Activated naive CD4-positive, alpha-beta T cell treated with anti-CD3 and anti-CD28 coated beads for 36 hours (primary cell): ENCODE results near the gene CFAP45. TPM values are rescaled to one million over a fixed set of nuclear protein-coding genes. Genes with fewer than 3 reads are reported as not detected.

ENCODE experiments used
- CTCF ChIA-PET: fragments of 350-600 bp; sonication (Branson Sonifier 250); formaldehyde crosslinking; loops from one replicate; lab custom pipeline; 2021; ENCODE audit warnings: antibody characterized with exemption; lab: Charles Lee
- DNase-seq: peaks from one replicate; pipeline ENCODE4 v3.0.0-alpha.2; 2020
- H3K27ac Mint-ChIP-seq: one replicate; pipeline ENCODE4 v1.8.0; 2021; ENCODE audit warnings: mild to moderate bottlenecking, mixed read lengths
- H3K27me3 Mint-ChIP-seq: one replicate; pipeline ENCODE4 v1.8.0; 2021; ENCODE audit warnings: low read depth, mixed read lengths
- H3K36me3 Mint-ChIP-seq: one replicate; pipeline ENCODE4 v1.8.0; 2021; ENCODE audit warnings: low read depth, mixed read lengths
- H3K4me1 Mint-ChIP-seq: one replicate; pipeline ENCODE4 v1.8.0; 2021; ENCODE audit warnings: low read depth, mixed read lengths
- H3K4me3 Mint-ChIP-seq: one replicate; pipeline ENCODE4 v1.8.0; 2021; ENCODE audit warnings: mild to moderate bottlenecking, moderate library complexity, mixed read lengths
- H3K9me3 Mint-ChIP-seq: one replicate; pipeline ENCODE4 v1.8.0; 2021; ENCODE audit warnings: mixed read lengths
- intact Hi-C: fragments of 100-400 bp; cut with micrococcal nuclease; formaldehyde crosslinking; loops from one replicate; pipeline ENCODE4 v1.15.1; 2023
- microRNA-seq: library from miRNA; unstranded; fragments of <30 nt; microRNA quantifications from one replicate; pipeline ENCODE4 v1.2.0, GENCODE V29; 2022; ENCODE audit warnings: borderline microRNAs expressed, borderline replicate concordance
- total RNA-seq, 2 experiments: library from RNA; stranded (reverse); gene quantifications; one replicate each; pipeline ENCODE4 v1.2.3, GENCODE V29; 2021

Gene CFAP45
- total RNA-seq, 2 experiments from 2014 or later, result 2.1 to 2.6 TPM

DNA sequence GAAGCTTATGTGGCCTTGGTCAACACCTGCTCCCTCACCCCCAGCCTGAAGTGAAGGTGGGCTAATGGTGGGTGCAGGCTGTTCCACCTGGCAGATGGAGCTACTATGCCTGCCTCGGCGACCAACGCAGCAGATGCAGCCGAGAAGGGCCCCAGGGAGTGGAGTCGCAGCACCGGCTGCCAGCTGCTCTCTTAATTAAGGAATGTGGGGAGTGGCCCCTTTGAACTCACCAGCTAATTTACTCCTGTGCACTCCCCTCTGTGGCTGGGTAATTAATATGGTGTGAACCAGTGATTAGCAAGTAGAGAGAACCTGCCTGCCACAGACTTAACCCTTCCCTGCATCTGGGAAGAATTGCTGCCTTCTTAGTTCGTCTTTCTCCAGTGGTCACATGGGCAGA lies 76.6 kb downstream of the CFAP45 start:
- H3K9me3 Mint-ChIP-seq, result no peaks in the 10 kb centered on the region
- intact Hi-C loops, result no loop called here
- CTCF ChIA-PET, result interaction anchor here (1.7 kb wide), 1 partner anchor 24 kb away, joined by 5 read pairs; no protein-coding TSS in a partner anchor
- no peaks in the 10 kb centered on the region for H3K36me3 Mint-ChIP-seq
- DNase-seq, result no peak
- no peak overlapping the region for H3K27ac Mint-ChIP-seq
- no peaks in the 10 kb centered on the region for H3K27me3 Mint-ChIP-seq
- H3K4me1 Mint-ChIP-seq, result peaks cover 41% of the 10 kb centered on the region
- H3K4me3 Mint-ChIP-seq, result no peak overlapping the region

Small RNA genes lying within 50 kb of the gene (microRNA-seq; reads per million reads assigned to microRNA genes)
- gene MIR4259, result not detected

Other genes starting within 250 kb of the CFAP45 start
- gene CRP, start 185.6 kb downstream of the CFAP45 start, total RNA-seq, result not detected
- 10 to 100 TPM; 13.0 to 14.1 TPM for gene DUSP23, start 119.2 kb downstream of the CFAP45 start, total RNA-seq
- not detected for gene FCRL6, start 97.8 kb downstream of the CFAP45 start, total RNA-seq
- under 1 TPM in 1 of 2 experiments, not detected in 1; 0.19 TPM for gene SLAMF8, start 73.3 kb downstream of the CFAP45 start, total RNA-seq
- gene VSIG8, start 37.5 kb downstream of the CFAP45 start, total RNA-seq, result not detected
- 100 to 1,000 TPM; 453 to 454 TPM for gene TAGLN2, start 25.3 kb upstream of the CFAP45 start, total RNA-seq
- not detected for gene IGSF9, start 45.4 kb upstream of the CFAP45 start, total RNA-seq
- gene SLAMF9, start 54.1 kb upstream of the CFAP45 start, total RNA-seq, result not detected
- gene PIGM, start 131.8 kb upstream of the CFAP45 start, total RNA-seq, result 1 to 10 TPM; 2.6 TPM
- gene KCNJ10, start 170.0 kb upstream of the CFAP45 start, total RNA-seq, result not detected
- not detected for gene KCNJ9, start 181.4 kb upstream of the CFAP45 start, total RNA-seq
- gene IGSF8, start 198.5 kb upstream of the CFAP45 start, total RNA-seq, result 10 to 100 TPM; 22.2 to 24.7 TPM
- gene ATP1A2, start 215.6 kb upstream of the CFAP45 start, total RNA-seq, result not detected